IMR-90 (cell line): ENCODE measurements around the gene ARSD. TPM values are rescaled to one million over a fixed set of nuclear protein-coding genes. Genes with fewer than 3 reads are reported as not detected.

Source experiments
- ATAC-seq: fragments of 200-7000 bp; cut with Tn5 transposase; 2 replicates; pipeline ENCODE4 v1.9.1; 2020; ENCODE audit warnings: low read depth, mild to moderate bottlenecking, moderate library complexity
- BruUV-seq: library from RNA; stranded (reverse); fragments of 400-500 nt; replicated peaks from 2 replicates; lab custom pipeline; 2021; lab: Mats Ljungman, UMichigan
- CTCF ChIA-PET: fragments of 300-600 bp; formaldehyde crosslinking; extraction: SDS; loops from one replicate; lab custom pipeline; 2021; ENCODE audit warnings: antibody characterized with exemption; lab: Yijun Ruan, JAX
- POLR2A ChIA-PET: fragments of 300-600 bp; sonication (Branson Sonifier 250); formaldehyde crosslinking; loops from one replicate; lab custom pipeline; 2022; ENCODE audit warnings: antibody characterized with exemption; ENCODE audit not compliant: unreplicated experiment; lab: Charles Lee
- DNase-seq: peaks from one replicate; pipeline ENCODE4 v3.0.0; 2013
- H2AFZ ChIP-seq: replicated peaks from 2 replicates; pipeline ENCODE3; 2013; ENCODE audit warnings: low read length, mild to moderate bottlenecking; ENCODE audit not compliant: poor library complexity
- H2AK5ac ChIP-seq: 2 replicates; pipeline ENCODE4 v1.6.1; 2013; ENCODE audit warnings: low read depth, low read length, inconsistent platforms
- H2AK9ac ChIP-seq: replicated peaks from 2 replicates; pipeline ENCODE3; 2013; ENCODE audit warnings: mild to moderate bottlenecking, low read depth, low read length, moderate library complexity; ENCODE audit not compliant: poor library complexity
- H2BK120ac ChIP-seq: 2 replicates; pipeline ENCODE4 v1.6.1; 2013; ENCODE audit warnings: low read depth, low read length, inconsistent platforms
- H2BK15ac ChIP-seq: 3 replicates; pipeline ENCODE4 v1.6.1; 2013; ENCODE audit warnings: low read depth, low read length, inconsistent platforms
- H2BK20ac ChIP-seq: 2 replicates; pipeline ENCODE4 v1.6.1; 2013; ENCODE audit warnings: low read depth, mild to moderate bottlenecking, inconsistent platforms, low read length, moderate library complexity
- H2BK5ac ChIP-seq: 2 replicates; pipeline ENCODE4 v1.6.1; 2013; ENCODE audit warnings: mild to moderate bottlenecking, low read depth, low read length, inconsistent platforms; ENCODE audit not compliant: poor library complexity, severe bottlenecking
- H3K14ac ChIP-seq: replicated peaks from 2 replicates; pipeline ENCODE4 v1.6.1; 2013; ENCODE audit warnings: low read depth, low read length, inconsistent platforms
- H3K18ac ChIP-seq: 2 replicates; pipeline ENCODE4 v1.6.1; 2013; ENCODE audit warnings: low read depth, low read length, control low read depth
- H3K23ac ChIP-seq: 2 replicates; pipeline ENCODE4 v1.6.1; 2013; ENCODE audit warnings: low read depth, low read length, inconsistent platforms
- H3K27ac ChIP-seq: 2 replicates; pipeline ENCODE4 v1.5.1; 2013; ENCODE audit warnings: mild to moderate bottlenecking, control low read depth, low read length; ENCODE audit not compliant: insufficient read depth
- H3K27me3 ChIP-seq: 2 replicates; pipeline ENCODE4 v1.6.1; 2013; ENCODE audit warnings: low read length; ENCODE audit not compliant: control insufficient read depth, insufficient read depth
- H3K36me3 ChIP-seq: 2 replicates; pipeline ENCODE4 v1.6.1; 2013; ENCODE audit warnings: low read length, mixed read lengths; ENCODE audit not compliant: control insufficient read depth, insufficient read depth
- H3K4ac ChIP-seq: 2 replicates; pipeline ENCODE4 v1.6.1; 2013; ENCODE audit warnings: low read depth, low read length, inconsistent platforms
- H3K4me1 ChIP-seq: 2 replicates; pipeline ENCODE4 v1.6.1; 2013; ENCODE audit warnings: low read length, mixed read lengths; ENCODE audit not compliant: control insufficient read depth, insufficient read depth
- H3K4me2 ChIP-seq: 2 replicates; pipeline ENCODE4 v1.6.1; 2013; ENCODE audit warnings: low read depth, mild to moderate bottlenecking, control low read depth, low read length, moderate library complexity
- H3K4me3 ChIP-seq: 2 replicates; pipeline ENCODE4 v1.5.1; 2013; ENCODE audit warnings: low read depth, mild to moderate bottlenecking, control low read depth, low read length, moderate library complexity; ENCODE audit not compliant: insufficient read depth
- H3K56ac ChIP-seq: 2 replicates; pipeline ENCODE4 v1.6.1; 2013; ENCODE audit warnings: low read length, inconsistent platforms; ENCODE audit not compliant: insufficient read depth; ENCODE audit errors: extremely low read depth
- H3K79me1 ChIP-seq, 2 experiments: 2 replicates each; pipeline ENCODE4 v1.6.1; 2013; ENCODE audit warnings: low read length in 2 of 2, inconsistent platforms in 1 of 2, low read depth in 1 of 2
- H3K9ac ChIP-seq: 2 replicates; pipeline ENCODE4 v1.6.1; 2013; ENCODE audit warnings: low read depth, low read length, control low read depth
- H3K9me1 ChIP-seq: 2 replicates; pipeline ENCODE4 v1.6.1; 2013; ENCODE audit warnings: low read length, inconsistent platforms; ENCODE audit not compliant: insufficient read depth
- H3K9me3 ChIP-seq: 2 replicates; pipeline ENCODE4 v1.6.1; 2013; ENCODE audit warnings: low read length; ENCODE audit not compliant: control insufficient read depth, insufficient read depth
- H4K20me1 ChIP-seq: 2 replicates; pipeline ENCODE4 v1.6.1; 2013; ENCODE audit warnings: low read length, inconsistent platforms; ENCODE audit not compliant: insufficient read depth
- H4K5ac ChIP-seq: 2 replicates; pipeline ENCODE4 v1.6.1; 2013; ENCODE audit warnings: mild to moderate bottlenecking, low read depth, low read length, control low read depth
- H4K8ac ChIP-seq, 2 experiments: 2 replicates each; pipeline ENCODE4 v1.6.1; 2013; ENCODE audit warnings: low read depth in 2 of 2, low read length in 2 of 2, control low read depth in 1 of 2, inconsistent platforms in 1 of 2
- H4K91ac ChIP-seq: 2 replicates; pipeline ENCODE4 v1.6.1; 2013; ENCODE audit warnings: low read depth, low read length, inconsistent platforms; ENCODE audit not compliant: insufficient read depth
- BHLHE40 ChIP-seq: fragments of 150-350 bp; IDR thresholded peaks from 2 replicates; pipeline ENCODE4 v1.6.1; 2016; ENCODE audit warnings: mild to moderate bottlenecking, low read depth, low read length
- CEBPB ChIP-seq: IDR thresholded peaks from 2 replicates; pipeline ENCODE4 v1.6.1; 2012; ENCODE audit warnings: low read depth, low read length, improper control_type of control experiment
- CHD1 ChIP-seq: IDR thresholded peaks from 2 replicates; pipeline ENCODE4 v1.6.1; 2012; ENCODE audit warnings: low read depth, low read length, improper control_type of control experiment
- ELK1 ChIP-seq: fragments of 150-350 bp; IDR thresholded peaks from 2 replicates; pipeline ENCODE4 v1.6.1; 2016; ENCODE audit warnings: low read depth, mild to moderate bottlenecking, low read length, moderate library complexity, borderline replicate concordance
- FOS ChIP-seq: fragments of 150-350 bp; IDR thresholded peaks from 2 replicates; pipeline ENCODE4 v1.6.1; 2016; ENCODE audit warnings: low read depth, low read length
- MAFK ChIP-seq: IDR thresholded peaks from 2 replicates; pipeline ENCODE4 v1.6.1; 2012; ENCODE audit warnings: low read depth, low read length, improper control_type of control experiment
- MXI1 ChIP-seq: IDR thresholded peaks from 2 replicates; pipeline ENCODE4 v1.6.1; 2012; ENCODE audit warnings: low read depth, mild to moderate bottlenecking, low read length, moderate library complexity, borderline replicate concordance
- NFE2L2 ChIP-seq: fragments of 150-350 bp; IDR thresholded peaks from 2 replicates; pipeline ENCODE4 v1.6.1; 2016; ENCODE audit warnings: low read depth, mild to moderate bottlenecking, low read length
- POLR2A ChIP-seq: IDR thresholded peaks from 2 replicates; pipeline ENCODE4 v1.6.1; 2012; ENCODE audit warnings: mild to moderate bottlenecking, low read depth, low read length
- RAD21 ChIP-seq: IDR thresholded peaks from 2 replicates; pipeline ENCODE4 v1.6.1; 2012; ENCODE audit warnings: low read length, improper control_type of control experiment
- RCOR1 ChIP-seq: IDR thresholded peaks from 2 replicates; pipeline ENCODE4 v1.6.1; 2012; ENCODE audit warnings: mild to moderate bottlenecking, low read length, improper control_type of control experiment; ENCODE audit not compliant: insufficient replicate concordance
- RFX5 ChIP-seq: IDR thresholded peaks from 2 replicates; pipeline ENCODE4 v1.8.0; 2012; ENCODE audit warnings: low read depth, mild to moderate bottlenecking, low read length, moderate library complexity
- SMC3 ChIP-seq: fragments of 150-350 bp; IDR thresholded peaks from 2 replicates; pipeline ENCODE4 v1.6.1; 2016; ENCODE audit warnings: low read depth, mild to moderate bottlenecking, antibody characterized with exemption, low read length, moderate library complexity
- WGBS, 2 experiments: methylation state at CpG; one replicate each; pipeline versions ENCODE4 v1.1.5 to v1.1.7; 2013; ENCODE audit warnings: missing lambda C conversion rate in 2 of 2; ENCODE audit not compliant: insufficient read length in 1 of 2; ENCODE audit errors: extremely low coverage in 2 of 2; 5-methylcytosine and 5-hydroxymethylcytosine counted together
- dilution Hi-C: fragments of 300-500 bp; cut with HindIII; formaldehyde crosslinking; loops from one replicate; pipeline ENCODE4 v1.14.3; 2018; ENCODE audit warnings: low sequenced_read_pairs; ENCODE audit not compliant: unreplicated experiment
- in situ Hi-C: fragments of 300-500 bp; cut with MboI; formaldehyde crosslinking; loops from 3 replicates; pipeline ENCODE4 v1.14.3; 2019; ENCODE audit warnings: low sequenced_read_pairs, inconsistent platforms, mixed read lengths
- intact Hi-C: fragments of 100-400 bp; cut with micrococcal nuclease; formaldehyde crosslinking; loops from 2 replicates; pipeline ENCODE4 v1.10.0; 2022
- polyA plus RNA-seq, 3 experiments: library from polyadenylated mRNA; depleted of rRNA; stranded (reverse); fragments of >200 nt; gene quantifications; 2 replicates each; pipeline ENCODE4 v1.2.3, GENCODE V29; 2012; ENCODE audit warnings: low replicate concordance in 1 of 3
- total RNA-seq: library from RNA; depleted of rRNA; stranded (reverse); fragments of >200 nt; gene quantifications from 2 replicates; pipeline ENCODE4 v1.2.3, GENCODE V29; 2012
- TF ChIP-seq, protein P1 (sequence below): conservative IDR thresholded peaks from 2 replicates; pipeline ENCODE4 v1.5.1; 2012; ENCODE audit warnings: mild to moderate bottlenecking, low read depth, low read length, improper control_type of control experiment
- TF ChIP-seq, protein P2 (sequence below): fragments of 150-350 bp; IDR thresholded peaks from 2 replicates; pipeline ENCODE4 v1.6.1; 2017; ENCODE audit warnings: mild to moderate bottlenecking, antibody characterized with exemption, low read length, low read depth

The ARSD gene
- total and polyA plus RNA-seq, 2 of the 4 experiments (the other 2 are of a cell fraction) = 5.1 to 6.3 TPM

DNA sequence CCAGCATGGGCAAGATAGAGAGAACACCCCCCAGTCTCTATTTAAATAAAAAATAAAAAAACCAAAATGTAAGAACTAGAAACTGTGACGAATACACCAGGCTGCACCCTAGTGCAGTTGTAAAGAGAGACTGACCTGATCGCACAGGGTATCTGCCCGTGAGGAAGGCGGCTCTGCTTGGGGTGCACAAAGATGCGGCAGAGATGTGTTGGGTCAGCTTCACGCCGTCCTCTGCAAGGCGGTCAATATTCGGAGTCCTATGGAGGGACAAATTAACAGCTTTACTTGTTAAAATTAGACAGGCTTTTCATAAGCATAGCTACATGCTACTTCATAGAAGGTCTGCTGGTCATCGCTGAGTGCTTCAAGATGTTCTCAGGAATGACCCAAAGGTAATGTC, 26.1 kb upstream of the ARSD start:
- H4K5ac ChIP-seq = no peak overlapping the region
- H4K20me1 ChIP-seq = no peaks in the 10 kb centered on the region
- H3K27me3 ChIP-seq = no peaks in the 10 kb centered on the region
- DNase-seq (no peak), ATAC-seq (no peak)
- no peak overlapping the region for H2AK9ac ChIP-seq
- H3K4ac ChIP-seq = no peak overlapping the region
- 95% methylated on average over 8 of the region's 10 CpGs; no CpG with 5 or more reads in 1 of the 2 experiments for WGBS, 2 experiments
- CTCF ChIA-PET = no interaction called here
- H3K9me1 ChIP-seq = no peaks in the 10 kb centered on the region
- H3K79me1 ChIP-seq = no peaks in the 10 kb centered on the region
- no peak overlapping the region for H2BK20ac ChIP-seq
- H3K4me1 ChIP-seq = no peaks in the 10 kb centered on the region
- BruUV-seq = no TSS peak
- H3K18ac ChIP-seq = no peak overlapping the region
- H3K36me3 ChIP-seq = no peaks in the 10 kb centered on the region
- H3K27ac ChIP-seq = no peak overlapping the region
- H2BK120ac ChIP-seq = no peak overlapping the region
- no peak overlapping the region for H3K4me2 ChIP-seq
- no peak overlapping the region for H2BK5ac ChIP-seq
- H2AFZ ChIP-seq = no peak overlapping the region
- no peak overlapping the region for H3K9ac ChIP-seq
- dilution Hi-C loops = no loop called here
- no peak overlapping the region for H2AK5ac ChIP-seq
- POLR2A ChIA-PET = interaction anchor here (0.5 kb wide), 1 partner anchor 16 kb away, joined by 3 read pairs; no protein-coding TSS in a partner anchor
- H3K9me3 ChIP-seq = no peaks in the 10 kb centered on the region; the same call in 1 of the 2 replicates
- no peak overlapping the region for H2BK15ac ChIP-seq
- no peak overlapping the region for H3K23ac ChIP-seq
- in situ Hi-C loops = no loop called here
- intact Hi-C loops = no loop called here
- H3K4me3 ChIP-seq = no peak overlapping the region
- no peak for TF ChIP-seq MAFK
- TF ChIP-seq CHD1 = no peak
- TF ChIP-seq, protein P1, sequence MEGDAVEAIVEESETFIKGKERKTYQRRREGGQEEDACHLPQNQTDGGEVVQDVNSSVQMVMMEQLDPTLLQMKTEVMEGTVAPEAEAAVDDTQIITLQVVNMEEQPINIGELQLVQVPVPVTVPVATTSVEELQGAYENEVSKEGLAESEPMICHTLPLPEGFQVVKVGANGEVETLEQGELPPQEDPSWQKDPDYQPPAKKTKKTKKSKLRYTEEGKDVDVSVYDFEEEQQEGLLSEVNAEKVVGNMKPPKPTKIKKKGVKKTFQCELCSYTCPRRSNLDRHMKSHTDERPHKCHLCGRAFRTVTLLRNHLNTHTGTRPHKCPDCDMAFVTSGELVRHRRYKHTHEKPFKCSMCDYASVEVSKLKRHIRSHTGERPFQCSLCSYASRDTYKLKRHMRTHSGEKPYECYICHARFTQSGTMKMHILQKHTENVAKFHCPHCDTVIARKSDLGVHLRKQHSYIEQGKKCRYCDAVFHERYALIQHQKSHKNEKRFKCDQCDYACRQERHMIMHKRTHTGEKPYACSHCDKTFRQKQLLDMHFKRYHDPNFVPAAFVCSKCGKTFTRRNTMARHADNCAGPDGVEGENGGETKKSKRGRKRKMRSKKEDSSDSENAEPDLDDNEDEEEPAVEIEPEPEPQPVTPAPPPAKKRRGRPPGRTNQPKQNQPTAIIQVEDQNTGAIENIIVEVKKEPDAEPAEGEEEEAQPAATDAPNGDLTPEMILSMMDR = no peak
- TF ChIP-seq RAD21 = no peak
- no peak for TF ChIP-seq CEBPB
- no peak for TF ChIP-seq RFX5
- TF ChIP-seq BHLHE40 = no peak
- no peak for TF ChIP-seq FOS
- TF ChIP-seq RCOR1 = no peak
- no peak for TF ChIP-seq NFE2L2
- no peak for TF ChIP-seq POLR2A
- TF ChIP-seq ELK1 = no peak
- TF ChIP-seq, protein P2, sequence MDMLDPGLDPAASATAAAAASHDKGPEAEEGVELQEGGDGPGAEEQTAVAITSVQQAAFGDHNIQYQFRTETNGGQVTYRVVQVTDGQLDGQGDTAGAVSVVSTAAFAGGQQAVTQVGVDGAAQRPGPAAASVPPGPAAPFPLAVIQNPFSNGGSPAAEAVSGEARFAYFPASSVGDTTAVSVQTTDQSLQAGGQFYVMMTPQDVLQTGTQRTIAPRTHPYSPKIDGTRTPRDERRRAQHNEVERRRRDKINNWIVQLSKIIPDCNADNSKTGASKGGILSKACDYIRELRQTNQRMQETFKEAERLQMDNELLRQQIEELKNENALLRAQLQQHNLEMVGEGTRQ = no peak
- no peak for TF ChIP-seq MXI1
- TF ChIP-seq SMC3 = no peak
- H4K91ac ChIP-seq = no peak overlapping the region
- no peak overlapping the region for H4K8ac ChIP-seq
- no peak overlapping the region for H3K56ac ChIP-seq
- H3K14ac ChIP-seq = no peak overlapping the region
